T-helper 2 cell treated with Interferon-gamma antibody and Interleukin-4, amounts not matched to agents 5 μg/mL and 100 μg/mL, for 36 hours (primary cell): ENCODE data around the gene GYG2.
"Not testable (repeated sequence)": the region's sequence is repeated elsewhere in the genome, so short reads cannot be mapped to it uniquely, and the experiment has no call there.

Source experiments
- DNase-seq: peaks from one replicate; pipeline ENCODE4 v3.0.0; 2021; ENCODE audit warnings: low spot score
- H3K27ac Mint-ChIP-seq: one replicate; pipeline ENCODE4 v1.8.0; 2021; ENCODE audit warnings: mild to moderate bottlenecking, mixed read lengths
- H3K27me3 Mint-ChIP-seq: one replicate; pipeline ENCODE4 v1.8.0; 2021; ENCODE audit warnings: low read depth, mixed read lengths
- H3K36me3 Mint-ChIP-seq: one replicate; pipeline ENCODE4 v1.8.0; 2021; ENCODE audit warnings: low read depth, mixed read lengths
- H3K4me1 Mint-ChIP-seq: one replicate; pipeline ENCODE4 v1.8.0; 2021; ENCODE audit warnings: low read depth, mixed read lengths
- H3K4me3 Mint-ChIP-seq: one replicate; pipeline ENCODE4 v1.8.0; 2022; ENCODE audit warnings: mild to moderate bottlenecking, moderate library complexity, mixed read lengths
- H3K9me3 Mint-ChIP-seq: one replicate; pipeline ENCODE4 v1.8.0; 2021; ENCODE audit warnings: mixed read lengths

The GYG2 gene

GRCh38 chrX:2870650-2871049, 41.9 kb downstream of the GYG2 start:
- Mint-ChIP-seq H3K4me3 (no peak overlapping the region), H3K27ac (no peak overlapping the region)
- DNase-seq, result no peak

GRCh38 chrX:2871831-2872230, 43.1 kb downstream of the GYG2 start:
- no peak for DNase-seq
- H3K36me3 Mint-ChIP-seq, result no peaks in the 10 kb centered on the region
- peaks cover 3% of the 10 kb centered on the region for H3K4me1 Mint-ChIP-seq
- H3K27ac Mint-ChIP-seq, result no peak overlapping the region
- no peak overlapping the region for H3K4me3 Mint-ChIP-seq
- H3K27me3 Mint-ChIP-seq, result no peaks in the 10 kb centered on the region
- H3K9me3 Mint-ChIP-seq, result no peaks in the 10 kb centered on the region

More at GRCh38 chrX:2870650-2871049, 41.9 kb downstream of the GYG2 start:
- Mint-ChIP-seq H3K9me3 (no peaks in the 10 kb centered on the region), H3K4me1 (peaks cover 3% of the 10 kb centered on the region), H3K36me3 (no peaks in the 10 kb centered on the region), H3K27me3 (no peaks in the 10 kb centered on the region)

- H3K27ac Mint-ChIP-seq, result no peak overlapping the region
- H3K36me3 Mint-ChIP-seq, result no peaks in the 10 kb centered on the region
- no peaks in the 10 kb centered on the region for H3K27me3 Mint-ChIP-seq
- H3K4me3 Mint-ChIP-seq, result no peak overlapping the region
- H3K9me3 Mint-ChIP-seq, result no peaks in the 10 kb centered on the region
- no peak for DNase-seq
- peaks cover 3% of the 10 kb centered on the region for H3K4me1 Mint-ChIP-seq
These were observed 44.0 kb downstream of the GYG2 start for GRCh38 chrX:2872671-2873277.

GRCh38 chrX:2874222-2875135, 45.7 kb downstream of the GYG2 start:
- Mint-ChIP-seq H3K4me1 (peaks cover 3% of the 10 kb centered on the region), H3K4me3 (no peak overlapping the region), H3K36me3 (no peaks in the 10 kb centered on the region), H3K27ac (no peak overlapping the region), H3K9me3 (no peaks in the 10 kb centered on the region), H3K27me3 (no peaks in the 10 kb centered on the region)
- no peak for DNase-seq

- no peaks in the 10 kb centered on the region for H3K36me3 Mint-ChIP-seq
- no peak overlapping the region for H3K27ac Mint-ChIP-seq
- no peaks in the 10 kb centered on the region for H3K27me3 Mint-ChIP-seq
- no peak overlapping the region for H3K4me3 Mint-ChIP-seq
- H3K9me3 Mint-ChIP-seq, result no peaks in the 10 kb centered on the region
- H3K4me1 Mint-ChIP-seq, result peaks cover 3% of the 10 kb centered on the region
- no peak for DNase-seq
These were observed 46.4 kb downstream of the GYG2 start for GRCh38 chrX:2875136-2875481.

GRCh38 chrX:2875798-2876399, 47.2 kb downstream of the GYG2 start:
- Mint-ChIP-seq H3K27ac (no peak overlapping the region), H3K4me3 (no peak overlapping the region), H3K9me3 (no peaks in the 10 kb centered on the region), H3K27me3 (no peaks in the 10 kb centered on the region), H3K36me3 (no peaks in the 10 kb centered on the region), H3K4me1 (peaks cover 3% of the 10 kb centered on the region)
- DNase-seq, result no peak

- Mint-ChIP-seq H3K27me3 (no peaks in the 10 kb centered on the region), H3K36me3 (no peaks in the 10 kb centered on the region), H3K4me1 (peaks cover 3% of the 10 kb centered on the region), H3K27ac (no peak overlapping the region), H3K4me3 (no peak overlapping the region), H3K9me3 (no peaks in the 10 kb centered on the region)
- no peak for DNase-seq
These were observed 49.8 kb downstream of the GYG2 start for GRCh38 chrX:2878563-2878962.

- H3K27ac Mint-ChIP-seq, result no peak overlapping the region
- H3K4me1 Mint-ChIP-seq, result no peaks in the 10 kb centered on the region
- H3K27me3 Mint-ChIP-seq, result no peaks in the 10 kb centered on the region
- no peak for DNase-seq
- no peak overlapping the region for H3K4me3 Mint-ChIP-seq
- H3K36me3 Mint-ChIP-seq, result no peaks in the 10 kb centered on the region
- no peaks in the 10 kb centered on the region for H3K9me3 Mint-ChIP-seq
These were observed 50.9 kb downstream of the GYG2 start for GRCh38 chrX:2879670-2880069.

- Mint-ChIP-seq H3K27ac (no peak overlapping the region), H3K9me3 (no peaks in the 10 kb centered on the region), H3K27me3 (no peaks in the 10 kb centered on the region)
These were observed 55.0 kb downstream of the GYG2 start for GRCh38 chrX:2883770-2884169.

GRCh38 chrX:2888309-2888708, 59.6 kb downstream of the GYG2 start:
- no peak overlapping the region for H3K27ac Mint-ChIP-seq
- no peak overlapping the region for H3K4me3 Mint-ChIP-seq
- no peaks in the 10 kb centered on the region for H3K36me3 Mint-ChIP-seq
- no peaks in the 10 kb centered on the region for H3K9me3 Mint-ChIP-seq
- H3K4me1 Mint-ChIP-seq, result peaks cover 4% of the 10 kb centered on the region
- DNase-seq, result no peak
- peaks cover 2% of the 10 kb centered on the region for H3K27me3 Mint-ChIP-seq

More at GRCh38 chrX:2883770-2884169, 55.0 kb downstream of the GYG2 start:
- DNase-seq, result no peak
- H3K36me3 Mint-ChIP-seq, result no peaks in the 10 kb centered on the region
- H3K4me1 Mint-ChIP-seq, result no peaks in the 10 kb centered on the region
- no peak overlapping the region for H3K4me3 Mint-ChIP-seq

GRCh38 chrX:2889045-2889605, 60.4 kb downstream of the GYG2 start:
- DNase-seq, result no peak
- Mint-ChIP-seq H3K36me3 (no peaks in the 10 kb centered on the region), H3K27ac (no peak overlapping the region), H3K4me3 (peak overlapping the region; percentile 82), H3K4me1 (peaks cover 4% of the 10 kb centered on the region), H3K27me3 (peaks cover 2% of the 10 kb centered on the region), H3K9me3 (no peaks in the 10 kb centered on the region)

- H3K27me3 Mint-ChIP-seq, H3K9me3 Mint-ChIP-seq, H3K36me3 Mint-ChIP-seq, H3K27ac Mint-ChIP-seq, H3K4me1 Mint-ChIP-seq, DNase-seq: not testable (repeated sequence)
- peak overlapping the region; percentile 82 for H3K4me3 Mint-ChIP-seq
These were observed 61.2 kb downstream of the GYG2 start for GRCh38 chrX:2889706-2890490.

- not testable (repeated sequence) for H3K27me3 Mint-ChIP-seq, H3K4me1 Mint-ChIP-seq, H3K4me3 Mint-ChIP-seq, DNase-seq, H3K27ac Mint-ChIP-seq, H3K36me3 Mint-ChIP-seq, H3K9me3 Mint-ChIP-seq
These were observed 62.1 kb downstream of the GYG2 start for GRCh38 chrX:2890536-2891460.
